ENCODE data around the gene FOXO6. TPM values are rescaled to one million over a fixed set of nuclear protein-coding genes. Genes with fewer than 3 reads are reported as not detected.
A peak's percentile ranks its signal among the peaks of the same experiment; 100 is the strongest.

FOXO6 gene
- total and polyA plus RNA-seq, 2 donors (not counting 1 experiment from before 2014, with no cell fraction given), result 0.06 to 0.15 TPM

DNA sequence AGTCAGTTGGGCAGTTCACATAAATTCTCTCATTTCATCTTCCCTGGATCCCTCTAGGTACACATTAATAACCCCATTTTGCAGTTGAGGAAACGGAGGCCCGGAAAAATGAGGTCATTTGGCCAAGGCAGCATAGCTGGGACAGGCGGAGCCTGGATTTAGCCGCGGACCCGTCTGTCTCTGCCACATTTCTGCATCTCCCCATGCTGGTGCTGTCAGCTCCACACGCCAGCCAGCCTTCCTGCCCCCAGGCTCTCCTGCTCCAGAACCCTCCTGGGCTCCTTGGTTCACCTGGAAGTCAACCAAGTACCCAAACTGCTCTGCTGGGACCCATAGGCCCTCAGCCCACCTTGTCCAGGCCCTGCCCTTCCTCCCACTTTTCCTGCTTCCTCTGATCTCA, 7.6 kb downstream of the FOXO6 start:
- peaks cover 13 to 16% of the 10 kb centered on the region in 2 donors for H3K4me1 ChIP-seq (ENCODE audit: control insufficient read depth in 2 of 2, insufficient read depth in 2 of 2, low read length in 2 of 2)
- no peak overlapping the region for H3K4me3 ChIP-seq (ENCODE audit: control extremely low read depth in 1 of 5, extremely low read depth in 1 of 5, insufficient read depth in 1 of 5, low read depth in 2 of 5, low read length in 4 of 5)
- H2AFZ ChIP-seq (ENCODE audit: insufficient read depth, low read depth, low read length, poor library complexity, severe bottlenecking), result no peak overlapping the region
- ATAC-seq (ENCODE audit: low read depth), result no peak
- WGBS (ENCODE audit: insufficient coverage), result 96% methylated on average over 7 of the region's 7 CpGs
- Mint-ChIP-seq H3K4me3 (no peak overlapping the region), H3K9me3 (ENCODE audit: insufficient read depth) (no peaks in the 10 kb centered on the region), H3K4me1 (peaks cover 10% of the 10 kb centered on the region), H3K27ac (no peak overlapping the region), H3K27me3 (peaks cover 47% of the 10 kb centered on the region)
- no peak for DNase-seq
- POLR2A ChIA-PET, result no interaction called here
- H3K36me3 ChIP-seq (replicated peaks in 1 of 2; ENCODE audit: control extremely low read depth in 1 of 2, control insufficient read depth in 1 of 2, extremely low read depth in 1 of 2, insufficient read depth in 2 of 2, low read length in 1 of 2), result no peaks in the 10 kb centered on the region
- no peak overlapping the region for H3K27ac ChIP-seq (ENCODE audit: low read length in 2 of 2)
- H3K9ac ChIP-seq (ENCODE audit: low read length), result no peak overlapping the region
- CTCF ChIA-PET, result no interaction called here
- H3K27me3 ChIP-seq (replicated peaks in 1 of 4; ENCODE audit: control extremely low read depth in 1 of 4, control insufficient read depth in 3 of 4, insufficient read depth in 4 of 4, low read length in 3 of 4), result peaks cover 0 to 54% (median 18%) of the 10 kb centered on the region in 4 experiments
- no peak for TF ChIP-seq EZH2 (IDR thresholded peaks at IDR 0.05; ENCODE audit: borderline replicate concordance, insufficient read depth, low read depth, low read length, poor library complexity, severe bottlenecking)
- TF ChIP-seq, protein P1, sequence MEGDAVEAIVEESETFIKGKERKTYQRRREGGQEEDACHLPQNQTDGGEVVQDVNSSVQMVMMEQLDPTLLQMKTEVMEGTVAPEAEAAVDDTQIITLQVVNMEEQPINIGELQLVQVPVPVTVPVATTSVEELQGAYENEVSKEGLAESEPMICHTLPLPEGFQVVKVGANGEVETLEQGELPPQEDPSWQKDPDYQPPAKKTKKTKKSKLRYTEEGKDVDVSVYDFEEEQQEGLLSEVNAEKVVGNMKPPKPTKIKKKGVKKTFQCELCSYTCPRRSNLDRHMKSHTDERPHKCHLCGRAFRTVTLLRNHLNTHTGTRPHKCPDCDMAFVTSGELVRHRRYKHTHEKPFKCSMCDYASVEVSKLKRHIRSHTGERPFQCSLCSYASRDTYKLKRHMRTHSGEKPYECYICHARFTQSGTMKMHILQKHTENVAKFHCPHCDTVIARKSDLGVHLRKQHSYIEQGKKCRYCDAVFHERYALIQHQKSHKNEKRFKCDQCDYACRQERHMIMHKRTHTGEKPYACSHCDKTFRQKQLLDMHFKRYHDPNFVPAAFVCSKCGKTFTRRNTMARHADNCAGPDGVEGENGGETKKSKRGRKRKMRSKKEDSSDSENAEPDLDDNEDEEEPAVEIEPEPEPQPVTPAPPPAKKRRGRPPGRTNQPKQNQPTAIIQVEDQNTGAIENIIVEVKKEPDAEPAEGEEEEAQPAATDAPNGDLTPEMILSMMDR (IDR thresholded peaks at IDR 0.05), result no peak
- peaks cover 0 to 4% (median 0%) of the 10 kb centered on the region in 3 donors for H3K9me3 ChIP-seq (ENCODE audit: control extremely low read depth in 1 of 3, control insufficient read depth in 2 of 3, insufficient read depth in 1 of 3, low read length in 2 of 3)
- H3K4me2 ChIP-seq (replicated peaks; ENCODE audit: low read depth, low read length, poor library complexity, severe bottlenecking), result no peak overlapping the region
- H4K20me1 ChIP-seq (ENCODE audit: control insufficient read depth, insufficient read depth, low read length, poor library complexity, severe bottlenecking), result no peaks in the 10 kb centered on the region
- H3K79me2 ChIP-seq (ENCODE audit: control insufficient read depth, insufficient read depth, low read length), result no peaks in the 10 kb centered on the region
- intact Hi-C loops (cut with micrococcal nuclease), result no loop called here

DNA sequence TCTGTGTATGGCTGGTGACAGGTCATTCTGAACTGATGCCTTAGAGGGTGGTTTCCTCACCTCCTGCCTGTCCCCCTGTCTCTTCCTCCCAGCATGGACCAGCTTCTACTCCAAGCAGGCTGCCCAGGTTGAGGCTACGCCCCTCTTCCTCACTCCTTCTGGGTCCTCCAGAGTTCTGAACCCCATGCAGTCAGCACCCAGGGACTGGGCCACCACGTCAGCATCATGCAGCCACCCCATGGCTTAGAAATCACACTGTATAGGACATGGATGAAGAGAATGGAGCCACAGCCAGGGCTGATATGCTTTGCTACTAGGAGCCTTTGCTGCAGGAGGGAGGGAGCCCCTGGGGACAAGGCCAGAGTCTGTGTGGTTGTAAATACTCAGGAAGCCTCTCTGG, 8.3 kb downstream of the FOXO6 start:
- H3K4me3 Mint-ChIP-seq, result no peak overlapping the region
- Histone ChIP-seq H4K20me1 (ENCODE audit: control insufficient read depth, insufficient read depth, low read length, poor library complexity, severe bottlenecking) (no peaks in the 10 kb centered on the region), H3K4me3 (ENCODE audit: control extremely low read depth in 1 of 5, extremely low read depth in 1 of 5, insufficient read depth in 1 of 5, low read depth in 2 of 5, low read length in 4 of 5) (no peak overlapping the region), H3K4me1 (ENCODE audit: control insufficient read depth in 2 of 2, insufficient read depth in 2 of 2, low read length in 2 of 2) (peaks cover 13 to 16% of the 10 kb centered on the region in 2 donors), H3K9ac (ENCODE audit: low read length) (no peak overlapping the region), H3K36me3 (replicated peaks in 1 of 2; ENCODE audit: control extremely low read depth in 1 of 2, control insufficient read depth in 1 of 2, extremely low read depth in 1 of 2, insufficient read depth in 2 of 2, low read length in 1 of 2) (no peaks in the 10 kb centered on the region), H3K27me3 (replicated peaks in 1 of 4; ENCODE audit: control extremely low read depth in 1 of 4, control insufficient read depth in 3 of 4, insufficient read depth in 4 of 4, low read length in 3 of 4) (peaks cover 0 to 49% (median 16%) of the 10 kb centered on the region in 4 experiments), H2AFZ (ENCODE audit: insufficient read depth, low read depth, low read length, poor library complexity, severe bottlenecking) (no peak overlapping the region), H3K79me2 (ENCODE audit: control insufficient read depth, insufficient read depth, low read length) (no peaks in the 10 kb centered on the region), H3K27ac (ENCODE audit: low read length in 2 of 2) (no peak overlapping the region), H3K9me3 (ENCODE audit: control extremely low read depth in 1 of 3, control insufficient read depth in 2 of 3, insufficient read depth in 1 of 3, low read length in 2 of 3) (peaks cover 0 to 4% (median 0%) of the 10 kb centered on the region in 3 donors), H3K4me2 (replicated peaks; ENCODE audit: low read depth, low read length, poor library complexity, severe bottlenecking) (no peak overlapping the region)
- H3K27ac Mint-ChIP-seq, result peak overlapping the region; percentile 32
- H3K27me3 Mint-ChIP-seq, result peaks cover 45% of the 10 kb centered on the region
- ATAC-seq (ENCODE audit: low read depth), result no peak
- WGBS (ENCODE audit: insufficient coverage), result 100% methylated on average over 1 of the region's 2 CpGs
- DNase-seq, result no peak
- intact Hi-C loops (cut with micrococcal nuclease), result no loop called here
- ChIA-PET CTCF (interaction anchor here (0.7 kb wide), 1 partner anchor 1863 kb away, joined by 3 read pairs; no protein-coding TSS in a partner anchor), POLR2A (no interaction called here)
- TF ChIP-seq, protein P1 (IDR thresholded peaks at IDR 0.05), result no peak
- TF ChIP-seq EZH2 (IDR thresholded peaks at IDR 0.05; ENCODE audit: borderline replicate concordance, insufficient read depth, low read depth, low read length, poor library complexity, severe bottlenecking), result no peak
- peaks cover 8% of the 10 kb centered on the region for H3K4me1 Mint-ChIP-seq
- no peaks in the 10 kb centered on the region for H3K9me3 Mint-ChIP-seq (ENCODE audit: insufficient read depth)

Measured in B cell (primary cell).